ENCODE data around the gene BEAN1.

Gene BEAN1

DNA sequence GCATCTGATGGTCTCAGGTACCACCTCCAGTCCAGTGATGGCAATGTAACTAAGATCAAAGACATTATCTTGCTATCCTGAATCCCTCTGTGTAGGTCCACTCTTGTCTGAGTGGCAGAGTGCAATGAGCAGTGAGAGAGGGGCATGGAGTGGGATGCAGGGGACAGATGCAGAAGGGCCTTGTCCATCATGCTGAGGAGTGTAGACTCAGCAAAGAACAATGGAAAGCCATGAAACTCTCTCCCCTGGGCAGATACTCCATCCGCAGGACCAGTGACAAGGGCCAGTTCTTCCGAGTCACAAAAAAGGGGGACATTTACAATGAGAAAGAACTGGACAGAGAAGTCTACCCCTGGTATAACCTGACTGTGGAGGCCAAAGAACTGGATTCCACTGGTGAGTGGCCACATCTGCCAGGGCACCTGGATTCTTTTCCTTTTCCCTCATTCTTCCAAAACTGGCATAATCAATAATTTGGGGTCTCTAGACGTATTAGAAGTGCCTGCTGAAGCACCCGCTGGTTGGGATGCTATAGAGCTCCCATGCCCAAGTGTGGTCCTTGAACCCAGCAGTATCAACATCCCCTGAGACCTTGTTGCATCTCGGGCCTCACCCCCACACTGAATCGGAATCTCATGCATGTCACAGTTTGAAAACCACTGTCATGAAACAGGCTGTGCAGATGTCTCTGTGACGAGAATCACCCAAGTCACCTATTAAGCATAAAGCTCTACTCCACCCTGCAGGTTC is 31.1 kb upstream of the BEAN1 start:
- DNase-seq (ENCODE audit: low spot score): no peak

DNA sequence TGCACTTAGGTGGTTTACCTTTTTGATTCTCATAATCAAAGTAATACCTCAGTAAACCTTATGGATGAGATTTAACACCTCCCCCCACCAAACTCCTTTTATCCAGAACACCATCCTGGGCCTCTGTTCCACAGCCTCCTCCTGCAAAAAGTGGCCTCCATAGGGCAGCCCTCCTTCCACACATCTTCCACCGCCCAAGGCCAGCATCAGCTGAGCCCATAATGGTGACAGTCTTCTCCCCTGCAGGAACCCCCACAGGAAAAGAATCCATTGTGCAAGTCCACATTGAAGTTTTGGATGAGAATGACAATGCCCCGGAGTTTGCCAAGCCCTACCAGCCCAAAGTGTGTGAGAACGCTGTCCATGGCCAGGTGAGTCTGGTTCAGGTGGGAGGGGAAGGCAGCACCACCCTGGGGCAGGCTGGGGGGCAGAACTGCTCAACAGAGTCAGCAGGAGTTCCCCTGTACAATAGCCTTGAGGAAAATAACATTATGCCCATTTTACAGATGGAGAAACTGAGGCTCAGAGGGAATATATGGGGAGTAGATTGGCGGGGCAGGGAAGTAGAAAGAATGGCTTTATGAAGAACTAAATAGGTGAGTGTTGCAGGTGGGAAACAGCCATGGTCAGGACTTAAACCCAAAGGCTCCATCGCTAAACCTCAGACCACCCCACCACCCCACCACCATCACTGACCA is 29.2 kb upstream of the BEAN1 start:
- DNase-seq (ENCODE audit: low spot score): no peak

DNA sequence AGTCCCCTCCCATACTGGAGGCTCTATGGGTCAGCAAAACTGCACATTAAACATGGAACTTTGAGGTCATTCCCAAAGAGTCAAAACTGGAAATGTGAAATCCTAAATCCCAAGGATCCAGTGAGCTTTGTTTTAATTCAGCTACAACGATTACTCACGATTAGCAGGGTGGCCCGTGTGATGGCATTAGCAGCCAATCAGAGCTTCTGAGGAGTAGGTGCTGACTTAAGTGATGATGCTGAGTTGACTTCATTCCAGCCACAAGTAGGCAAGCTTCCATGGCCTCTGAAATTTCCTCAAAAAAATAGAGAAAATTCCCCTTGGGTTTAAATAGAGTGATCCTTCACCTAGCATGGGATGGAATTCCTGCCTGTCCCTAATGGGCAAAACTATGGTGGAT is 28.1 kb upstream of the BEAN1 start:
- DNase-seq (ENCODE audit: low spot score): no peak

DNA sequence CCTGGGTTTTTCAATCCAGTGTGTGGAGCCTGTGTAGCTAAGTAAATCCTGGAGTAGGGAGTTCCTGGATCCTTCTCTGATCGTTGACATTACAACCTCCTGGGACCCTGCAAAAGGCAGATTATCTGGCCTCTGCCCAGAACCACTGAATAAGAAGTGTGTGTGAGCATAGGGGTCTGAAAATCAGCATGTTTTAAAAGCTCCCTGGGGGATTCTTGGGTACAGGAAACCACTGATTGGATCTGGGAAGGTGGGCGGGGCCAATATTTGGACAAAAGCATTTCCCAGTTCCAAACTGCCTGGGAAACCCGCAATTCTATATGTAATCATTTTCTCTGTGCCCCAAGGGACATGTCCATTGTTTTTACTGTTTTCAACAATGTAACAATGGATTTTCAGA is 27.2 kb upstream of the BEAN1 start:
- no peak for DNase-seq (ENCODE audit: low spot score)

DNA sequence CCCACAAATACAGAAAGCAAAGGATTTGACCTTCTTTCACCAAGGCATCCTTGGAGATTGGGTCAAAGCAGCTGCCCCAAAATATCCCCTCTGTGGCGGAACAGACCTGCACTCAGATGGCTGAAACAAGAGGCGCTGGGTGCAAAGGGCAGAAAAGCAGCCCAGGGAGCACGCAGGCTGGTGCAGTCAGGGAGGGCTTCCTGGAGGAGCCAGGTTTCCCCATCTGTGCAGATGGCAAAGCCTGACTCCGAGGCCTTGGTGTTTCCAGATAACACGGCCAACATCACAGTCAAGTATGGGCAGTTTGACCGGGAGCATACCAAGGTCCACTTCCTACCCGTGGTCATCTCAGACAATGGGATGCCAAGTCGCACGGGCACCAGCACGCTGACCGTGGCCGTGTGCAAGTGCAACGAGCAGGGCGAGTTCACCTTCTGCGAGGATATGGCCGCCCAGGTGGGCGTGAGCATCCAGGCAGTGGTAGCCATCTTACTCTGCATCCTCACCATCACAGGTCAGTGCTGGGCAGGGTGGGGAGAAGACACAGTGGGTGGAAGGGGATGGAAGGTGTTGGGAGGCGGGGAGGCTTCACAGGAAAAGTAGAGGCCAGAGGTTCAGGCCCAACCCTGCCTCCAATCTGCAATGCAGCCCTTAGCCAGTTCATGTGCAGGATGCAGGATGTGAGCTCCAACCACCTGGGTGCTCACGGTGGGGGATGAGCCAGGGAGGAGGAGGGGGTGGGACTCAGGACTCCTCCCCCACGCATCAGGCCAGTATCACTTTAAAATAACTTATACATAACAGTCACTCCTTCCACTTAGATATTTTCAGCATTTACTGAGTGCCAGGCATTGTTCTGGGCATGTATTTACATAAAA is 26.4 kb upstream of the BEAN1 start:
- no peak for DNase-seq (ENCODE audit: low spot score)

DNA sequence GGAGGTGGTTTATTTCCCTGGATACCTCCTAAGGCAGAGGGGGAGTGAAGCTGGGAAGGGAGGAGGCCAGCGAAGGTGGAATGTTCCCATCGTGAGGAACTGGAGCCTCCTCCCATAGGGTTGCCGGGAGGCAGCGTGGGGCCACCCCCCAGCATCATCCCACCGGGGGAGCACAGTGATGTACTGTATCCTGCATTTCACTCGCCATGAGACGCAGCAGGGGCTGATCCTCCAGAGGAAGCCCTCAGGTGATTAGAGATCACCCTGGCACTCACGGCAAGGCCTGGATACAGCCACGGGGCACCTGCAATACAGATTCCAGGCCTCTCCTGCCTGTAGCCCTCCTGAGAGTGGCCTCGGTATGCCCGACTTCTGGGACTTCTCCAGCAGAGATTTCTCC is 25.5 kb upstream of the BEAN1 start:
- no peak for DNase-seq (ENCODE audit: low spot score)

DNA sequence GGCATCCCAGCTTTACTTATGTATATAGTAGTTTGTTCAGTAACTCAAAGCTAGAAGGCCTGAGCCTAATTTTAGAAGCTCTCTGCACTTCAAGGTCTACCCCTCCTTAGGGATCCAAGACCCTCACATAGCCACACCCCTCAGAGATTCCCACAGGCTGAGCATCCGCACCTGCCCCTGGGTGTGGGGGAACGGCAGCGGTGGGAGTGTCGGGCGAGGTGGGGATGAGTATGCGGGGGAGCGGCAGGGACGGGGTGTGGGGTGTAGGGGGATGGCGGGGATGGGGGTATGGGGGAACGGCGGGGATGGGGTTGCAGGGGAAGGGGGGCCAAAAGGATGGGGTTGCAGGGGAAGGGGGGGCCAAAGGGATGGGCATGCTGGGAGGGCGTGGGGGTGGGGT is 24.9 kb upstream of the BEAN1 start:
- no peak for DNase-seq (ENCODE audit: low spot score)

DNA sequence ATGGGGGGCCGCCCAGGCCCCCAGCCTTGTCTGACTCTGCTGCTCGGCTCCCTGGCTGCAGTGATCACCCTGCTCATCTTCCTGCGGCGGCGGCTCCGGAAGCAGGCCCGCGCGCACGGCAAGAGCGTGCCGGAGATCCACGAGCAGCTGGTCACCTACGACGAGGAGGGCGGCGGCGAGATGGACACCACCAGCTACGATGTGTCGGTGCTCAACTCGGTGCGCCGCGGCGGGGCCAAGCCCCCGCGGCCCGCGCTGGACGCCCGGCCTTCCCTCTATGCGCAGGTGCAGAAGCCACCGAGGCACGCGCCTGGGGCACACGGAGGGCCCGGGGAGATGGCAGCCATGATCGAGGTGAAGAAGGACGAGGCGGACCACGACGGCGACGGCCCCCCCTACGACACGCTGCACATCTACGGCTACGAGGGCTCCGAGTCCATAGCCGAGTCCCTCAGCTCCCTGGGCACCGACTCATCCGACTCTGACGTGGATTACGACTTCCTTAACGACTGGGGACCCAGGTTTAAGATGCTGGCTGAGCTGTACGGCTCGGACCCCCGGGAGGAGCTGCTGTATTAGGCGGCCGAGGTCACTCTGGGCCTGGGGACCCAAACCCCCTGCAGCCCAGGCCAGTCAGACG is 24.4 kb upstream of the BEAN1 start:
- DNase-seq (ENCODE audit: low spot score): no peak

DNA sequence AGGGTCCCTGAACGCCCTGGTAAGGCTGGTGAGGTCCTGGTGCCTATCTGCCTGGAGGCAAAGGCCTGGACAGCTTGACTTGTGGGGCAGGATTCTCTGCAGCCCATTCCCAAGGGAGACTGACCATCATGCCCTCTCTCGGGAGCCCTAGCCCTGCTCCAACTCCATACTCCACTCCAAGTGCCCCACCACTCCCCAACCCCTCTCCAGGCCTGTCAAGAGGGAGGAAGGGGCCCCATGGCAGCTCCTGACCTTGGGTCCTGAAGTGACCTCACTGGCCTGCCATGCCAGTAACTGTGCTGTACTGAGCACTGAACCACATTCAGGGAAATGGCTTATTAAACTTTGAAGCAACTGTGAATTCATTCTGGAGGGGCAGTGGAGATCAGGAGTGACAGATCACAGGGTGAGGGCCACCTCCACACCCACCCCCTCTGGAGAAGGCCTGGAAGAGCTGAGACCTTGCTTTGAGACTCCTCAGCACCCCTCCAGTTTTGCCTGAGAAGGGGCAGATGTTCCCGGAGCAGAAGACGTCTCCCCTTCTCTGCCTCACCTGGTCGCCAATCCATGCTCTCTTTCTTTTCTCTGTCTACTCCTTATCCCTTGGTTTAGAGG is 23.5 kb upstream of the BEAN1 start:
- no peak for DNase-seq (ENCODE audit: low spot score)

DNA sequence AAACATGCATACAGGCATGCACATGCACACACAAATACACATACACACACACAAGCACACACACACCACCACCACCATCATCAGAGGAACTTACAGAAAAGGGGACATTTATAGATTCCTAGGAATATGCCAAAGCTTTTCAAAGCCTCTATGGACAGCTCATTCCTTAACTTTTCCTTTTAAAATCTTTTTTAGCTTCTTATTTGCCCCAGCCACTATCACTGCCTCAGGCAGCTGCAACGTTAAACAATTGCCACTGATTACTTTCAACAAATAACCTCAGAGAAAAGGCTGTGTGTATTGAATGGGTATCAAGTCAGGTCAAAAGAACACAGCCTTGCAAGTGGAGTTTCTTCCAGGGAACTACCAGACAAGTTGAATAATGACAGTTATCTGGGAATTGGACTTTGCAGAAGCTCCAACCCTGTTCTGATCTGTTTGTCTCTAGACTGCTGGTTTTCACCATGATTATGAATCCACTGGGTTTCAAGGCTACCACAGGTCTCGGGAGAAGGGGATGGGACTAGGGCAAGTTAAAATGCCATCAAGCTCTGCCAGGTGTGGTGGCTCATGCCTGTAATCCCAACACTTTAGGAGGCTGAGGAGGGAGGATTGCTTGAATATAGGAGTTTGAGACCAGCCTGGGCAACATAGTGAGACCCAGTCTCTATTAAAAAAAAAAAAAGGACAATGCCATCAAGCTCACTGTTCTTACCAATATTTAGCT is 21.9 kb upstream of the BEAN1 start:
- DNase-seq (ENCODE audit: low spot score): no peak

DNA sequence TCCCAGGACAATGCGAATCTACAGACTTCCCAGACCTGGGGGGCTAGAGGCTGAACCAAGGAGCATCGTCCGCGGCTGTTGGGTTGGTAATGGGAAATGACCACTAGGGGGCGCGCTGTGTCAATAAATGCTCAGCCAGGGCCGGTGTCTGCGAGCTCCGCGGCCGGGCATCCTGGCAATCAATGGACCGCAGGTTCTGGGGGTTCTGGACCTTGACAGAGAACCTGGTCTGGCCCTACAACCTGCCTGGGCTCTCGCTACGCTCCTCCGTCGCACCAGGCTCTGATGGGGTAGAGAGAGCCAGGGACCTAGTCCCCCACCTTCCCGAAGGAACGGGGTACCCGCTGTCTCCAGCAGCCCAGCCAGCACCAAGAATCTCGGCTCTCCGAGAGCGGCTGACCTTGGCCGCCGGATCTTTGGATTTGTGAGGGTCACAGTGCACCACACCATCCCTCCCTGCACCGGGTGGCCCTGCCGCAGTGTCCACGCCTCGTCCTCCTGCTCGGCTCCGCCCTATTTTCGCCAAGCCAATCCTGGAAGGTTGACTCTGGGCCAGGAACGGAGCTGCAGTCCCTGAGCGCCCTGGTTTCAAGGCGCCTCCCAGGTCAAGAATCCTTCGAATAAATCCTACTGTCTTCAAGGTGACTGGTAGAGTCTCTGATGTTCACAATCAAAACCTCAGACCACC is 20.4 kb upstream of the BEAN1 start:
- DNase-seq (ENCODE audit: low spot score): peak; percentile 85

DNA sequence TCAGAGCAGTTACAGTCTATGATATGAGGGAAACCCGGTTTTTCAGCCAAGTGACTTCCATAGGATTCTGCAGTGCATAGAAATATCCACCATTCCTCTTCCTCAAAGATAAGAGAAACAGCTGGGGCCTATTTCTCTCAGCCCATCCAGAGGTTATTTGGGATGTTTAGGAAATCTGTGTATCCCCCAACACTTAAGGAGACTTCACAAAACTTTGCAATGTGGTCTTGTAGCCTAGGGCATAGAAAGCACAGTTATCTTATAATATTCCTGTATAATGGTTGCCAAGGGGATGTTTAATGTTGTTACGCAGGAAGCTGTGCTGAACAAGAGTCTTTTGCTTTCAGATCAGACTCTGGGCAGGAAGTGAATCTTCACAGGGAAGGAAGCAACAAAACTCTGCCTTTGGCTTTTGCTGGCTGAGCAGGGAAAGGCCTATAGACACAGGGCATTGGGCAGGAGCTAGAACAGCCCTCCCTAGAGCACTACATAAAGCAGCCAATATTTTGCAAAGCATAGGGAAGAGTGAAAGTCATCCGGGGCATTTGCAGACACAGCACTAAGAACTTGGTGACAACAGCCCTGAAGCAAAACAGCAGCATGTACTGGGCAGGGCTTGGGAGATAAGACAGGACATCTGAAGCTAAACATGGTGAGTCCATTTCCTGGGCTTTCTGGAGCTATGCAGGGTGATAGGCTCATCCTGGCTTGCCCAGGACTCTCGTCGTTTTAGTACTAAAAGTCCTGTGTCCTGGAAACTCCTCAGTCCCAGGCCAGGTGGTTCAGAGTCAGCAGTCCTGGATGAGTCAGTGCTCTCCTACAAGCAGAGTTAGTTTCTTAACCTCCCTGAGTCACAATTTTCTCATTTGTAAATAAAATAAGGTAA is 18.7 kb upstream of the BEAN1 start:
- DNase-seq (ENCODE audit: low spot score): peak; percentile 42

DNA sequence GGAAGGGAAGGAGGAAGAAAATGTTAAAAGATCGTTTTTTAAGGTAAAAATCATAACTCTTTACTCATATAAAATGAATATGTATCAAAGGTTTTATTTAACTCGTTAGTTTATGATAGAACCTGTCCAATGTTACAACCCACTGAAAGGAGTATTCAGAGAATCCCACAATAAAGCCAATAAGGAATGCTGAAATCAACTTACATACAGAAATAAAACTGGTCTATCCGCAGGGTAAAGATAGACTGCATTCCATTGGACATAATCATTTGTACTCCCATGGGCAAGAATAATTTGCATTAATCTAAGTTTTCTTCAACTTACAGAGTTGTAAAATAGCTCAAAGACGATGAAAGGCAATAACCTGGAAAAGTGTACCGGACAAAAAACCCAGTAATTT is 17.9 kb upstream of the BEAN1 start:
- no peak for DNase-seq (ENCODE audit: low spot score)

DNA sequence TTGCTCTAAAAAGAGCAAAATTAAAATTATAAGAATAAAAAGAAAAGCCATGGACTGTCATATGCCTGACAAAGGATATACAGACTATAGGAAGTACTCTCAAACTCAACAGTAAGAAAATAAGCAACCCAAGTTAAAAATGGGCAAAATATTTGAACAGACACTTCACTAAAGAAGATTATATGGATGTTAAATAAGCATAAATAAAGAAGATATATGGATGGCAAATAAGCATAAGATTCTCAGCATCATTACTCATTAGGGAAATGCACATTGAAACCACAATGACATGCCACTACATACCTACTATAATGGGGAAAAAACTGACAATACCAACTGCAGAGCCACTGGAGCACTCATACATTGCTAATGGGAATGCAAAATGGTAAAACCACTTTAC is 14.9 kb upstream of the BEAN1 start:
- no peak for DNase-seq (ENCODE audit: low spot score)

DNA sequence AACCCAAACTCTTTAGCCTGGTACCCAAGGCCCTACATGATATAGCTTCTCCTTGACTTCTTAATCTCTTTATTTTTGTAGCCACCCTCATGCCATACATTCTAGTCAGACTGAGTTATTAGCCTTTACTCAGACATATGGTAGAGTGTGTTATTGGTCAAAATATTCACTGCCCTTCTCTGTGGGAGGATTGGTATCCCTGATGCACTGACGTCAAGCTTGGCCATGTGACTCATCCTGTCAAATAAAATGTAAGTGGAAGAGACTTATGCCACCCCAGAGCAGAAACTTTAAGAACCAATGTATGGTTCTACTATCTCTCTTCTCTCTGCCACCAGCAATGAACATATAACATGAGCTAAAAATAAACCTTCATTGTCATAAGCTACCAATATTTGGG is 12.2 kb upstream of the BEAN1 start:
- no peak for DNase-seq (ENCODE audit: low spot score)

DNA sequence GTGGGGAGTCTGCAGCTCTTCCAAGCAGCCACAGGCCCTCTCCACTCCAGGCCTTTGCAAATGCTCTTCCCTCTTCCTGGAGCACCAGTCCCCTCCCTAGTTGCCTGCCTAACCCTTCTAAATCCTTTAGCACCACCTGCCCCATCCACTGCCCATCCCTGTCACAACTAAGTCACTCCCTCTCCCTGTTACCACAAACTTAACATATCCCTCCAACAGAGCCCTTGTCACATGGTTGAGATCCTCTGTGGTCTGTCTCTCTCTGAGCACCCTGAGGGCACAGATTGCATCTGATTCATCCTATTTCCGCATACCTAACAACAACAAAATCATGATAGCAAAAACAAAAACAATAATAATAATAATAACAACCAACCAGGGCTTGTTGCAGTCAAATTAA is 11.0 kb upstream of the BEAN1 start:
- DNase-seq (ENCODE audit: low spot score): no peak

DNA sequence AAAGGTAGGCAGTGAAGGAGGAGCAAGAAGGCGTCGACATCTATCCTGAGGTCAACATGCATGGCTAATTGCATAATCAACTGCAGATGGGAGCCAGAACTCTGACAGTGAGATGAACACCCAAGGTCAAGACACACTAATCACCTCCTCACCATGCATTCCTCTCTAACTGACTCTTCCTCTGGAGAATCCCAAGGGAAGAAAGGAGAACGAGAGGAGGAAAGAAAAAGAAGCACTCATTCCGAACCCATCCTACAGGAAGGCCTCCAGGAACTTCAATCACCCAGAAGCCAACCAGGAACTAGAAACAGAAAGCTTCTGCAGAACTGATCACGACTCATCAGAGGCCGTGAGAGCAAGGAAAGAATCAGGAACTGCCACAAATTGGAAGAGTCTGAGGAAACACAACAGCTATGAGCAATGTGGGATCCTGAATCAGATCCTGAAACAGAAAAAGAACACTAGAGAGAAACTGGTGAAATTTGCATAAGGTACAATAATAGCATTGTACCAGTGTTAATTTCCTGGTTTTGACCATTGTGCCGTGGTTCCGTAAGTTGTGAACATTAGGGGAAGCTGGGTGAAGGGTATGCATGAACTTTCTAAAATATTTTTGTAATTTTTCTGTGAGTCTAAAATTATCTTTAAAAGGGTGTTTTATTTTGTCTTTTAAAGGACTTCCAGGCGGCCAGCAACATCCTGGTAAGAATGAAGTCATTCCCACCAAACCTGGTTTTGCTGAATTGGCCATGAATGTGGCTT is 10.0 kb upstream of the BEAN1 start:
- no peak for DNase-seq (ENCODE audit: low spot score)

DNA sequence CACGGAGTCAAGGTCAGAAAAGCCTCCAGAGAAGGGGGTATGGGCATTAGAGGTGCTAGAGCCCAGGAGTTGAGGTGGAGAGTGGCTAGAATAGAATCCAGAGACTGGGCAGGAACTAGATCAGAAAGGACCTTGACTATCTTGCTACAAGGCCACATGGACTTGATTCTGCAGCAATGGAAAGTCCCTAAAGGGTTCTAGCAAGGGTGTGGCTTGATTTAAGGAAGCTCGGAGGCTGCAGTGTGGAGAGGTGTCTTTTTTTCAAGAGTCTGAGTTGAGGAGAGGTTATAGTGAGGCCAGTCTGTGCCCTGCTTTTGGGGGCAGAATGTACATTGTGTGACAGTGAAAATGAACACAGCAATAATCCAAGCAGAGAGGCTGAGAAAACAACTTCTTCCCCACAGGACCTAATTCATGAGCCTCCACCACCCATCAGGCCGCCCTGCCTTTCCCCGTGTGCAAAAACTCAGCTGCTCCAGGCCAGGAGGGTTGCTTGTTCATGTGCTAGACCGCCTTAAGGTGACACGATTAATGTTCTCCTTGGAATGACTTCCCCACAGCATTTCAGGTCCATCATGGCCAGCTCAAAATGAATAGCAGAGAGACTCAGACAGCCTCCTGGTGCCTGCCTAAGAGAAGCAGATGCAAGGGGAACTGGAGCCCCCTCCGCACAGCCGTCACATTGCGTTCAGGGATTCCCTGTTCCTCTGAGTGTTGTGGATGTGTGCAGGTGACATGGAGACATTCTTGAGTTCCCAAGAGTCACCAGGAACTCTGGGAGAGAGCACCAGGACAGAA is 8.7 kb upstream of the BEAN1 start:
- no peak for DNase-seq (ENCODE audit: low spot score)

All from CD4-positive, alpha-beta T cell treated with Interleukin-15 for 4 hours (primary cell).